HG02870 (cell line): Measurements from ENCODE around the gene UGT1A8.
"Not testable (repeated sequence)": the region's sequence is repeated elsewhere in the genome, so short reads cannot be mapped to it uniquely, and the experiment has no call there.

Source experiments
- ATAC-seq: cut with Tn5 transposase; IDR thresholded peaks from one replicate; pipeline ENCODE4 v1.9.1; 2021; ENCODE audit warnings: mild to moderate bottlenecking, moderate library complexity; ENCODE audit not compliant: unreplicated experiment

The UGT1A8 gene

DNA sequence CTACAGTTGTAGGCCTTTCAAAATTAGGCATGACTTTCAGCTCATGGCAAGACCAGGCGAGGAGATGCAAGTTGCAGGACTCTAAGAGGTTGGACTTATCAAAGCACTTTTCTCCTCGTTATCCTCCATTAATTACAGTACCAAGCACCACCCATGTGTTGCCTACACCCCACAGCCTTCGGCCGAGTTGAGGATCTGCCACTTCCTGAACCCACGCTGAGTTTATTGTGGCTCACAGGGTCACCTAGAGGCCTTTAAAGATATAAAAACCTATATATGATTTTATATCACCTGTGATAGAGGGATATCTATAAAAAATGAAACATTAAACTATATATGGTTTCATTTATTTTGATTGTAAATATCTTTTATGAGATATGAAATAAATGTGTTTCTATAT lies 21.4 kb downstream of the UGT1A8 start:
- ATAC-seq: no peak

DNA sequence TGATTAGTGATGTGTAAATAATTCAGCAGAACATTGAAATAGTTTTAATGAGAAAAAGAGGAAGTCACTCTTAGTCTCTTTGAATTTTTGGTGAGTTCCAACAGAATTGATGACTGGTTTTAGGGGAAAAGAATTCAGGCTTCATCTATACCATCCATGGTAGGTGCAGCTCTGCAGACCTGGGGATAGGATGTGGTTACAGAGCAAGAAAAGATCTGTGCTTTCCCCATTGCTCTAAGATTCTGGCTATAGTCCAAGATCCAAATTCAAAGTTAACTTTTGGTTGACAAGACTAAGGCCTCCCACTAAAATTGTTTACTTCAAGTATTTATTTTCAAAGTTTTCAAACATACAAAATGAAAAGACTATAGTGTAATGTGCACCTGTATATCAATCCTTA lies 22.4 kb downstream of the UGT1A8 start:
- no peak for ATAC-seq

DNA sequence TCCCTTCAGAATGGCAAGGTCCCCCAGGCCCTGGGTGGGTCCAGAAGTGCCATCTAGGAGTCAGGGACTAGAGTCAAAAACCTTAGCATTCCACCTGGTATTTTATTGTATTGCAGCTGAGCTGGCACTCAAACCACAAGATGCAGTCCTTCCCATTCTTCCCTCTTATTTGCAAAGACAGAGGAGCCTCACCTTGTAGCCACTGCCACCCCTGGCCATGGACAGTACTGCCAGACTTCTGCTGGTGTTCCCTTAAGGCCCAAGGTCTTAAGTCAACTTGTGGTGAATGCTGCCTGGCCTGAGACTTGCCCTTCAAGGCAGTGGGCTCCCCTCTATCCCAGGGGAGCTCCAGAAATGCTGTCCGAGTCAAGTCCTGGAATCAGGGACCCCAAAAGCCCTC lies 25.7 kb downstream of the UGT1A8 start:
- ATAC-seq: no peak

DNA sequence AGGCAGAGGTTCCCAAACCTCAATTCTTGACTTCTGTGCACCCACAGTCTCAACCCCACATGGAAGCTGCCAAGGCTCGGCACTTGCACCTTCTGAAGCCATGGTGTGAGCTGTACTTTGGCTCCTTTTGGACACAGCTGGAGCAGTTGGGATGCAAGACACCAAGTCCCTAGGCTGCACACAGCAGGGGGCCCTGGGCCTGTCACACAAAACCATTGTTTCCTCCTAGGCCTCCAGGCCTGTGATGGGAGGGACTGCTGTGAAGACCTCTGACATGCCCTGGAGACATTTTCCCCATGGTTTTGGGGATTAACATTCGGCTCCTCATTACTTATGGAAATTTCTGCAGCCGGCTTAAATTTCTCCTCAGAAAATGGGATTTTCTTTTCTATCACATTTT lies 28.6 kb downstream of the UGT1A8 start:
- ATAC-seq: not testable (repeated sequence)

DNA sequence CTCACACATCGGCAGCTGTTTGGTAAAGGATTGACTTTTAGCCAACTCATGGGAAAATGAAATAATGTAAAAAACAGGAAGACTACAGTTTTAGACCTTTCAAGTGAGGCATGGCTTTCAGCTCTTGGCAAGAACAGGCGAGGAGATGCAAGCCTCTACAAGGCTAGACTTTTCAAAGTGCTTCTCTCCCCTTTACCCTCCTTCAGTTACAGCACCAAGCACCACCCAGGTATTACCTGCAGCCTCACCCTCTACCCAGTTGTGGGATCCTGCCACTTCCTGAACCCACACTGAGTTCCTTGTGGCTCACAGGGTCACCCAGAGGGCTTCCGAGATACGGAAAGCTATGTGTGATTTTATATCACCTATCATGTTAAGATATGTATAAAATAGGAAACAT lies 33.5 kb downstream of the UGT1A8 start:
- no peak for ATAC-seq

DNA sequence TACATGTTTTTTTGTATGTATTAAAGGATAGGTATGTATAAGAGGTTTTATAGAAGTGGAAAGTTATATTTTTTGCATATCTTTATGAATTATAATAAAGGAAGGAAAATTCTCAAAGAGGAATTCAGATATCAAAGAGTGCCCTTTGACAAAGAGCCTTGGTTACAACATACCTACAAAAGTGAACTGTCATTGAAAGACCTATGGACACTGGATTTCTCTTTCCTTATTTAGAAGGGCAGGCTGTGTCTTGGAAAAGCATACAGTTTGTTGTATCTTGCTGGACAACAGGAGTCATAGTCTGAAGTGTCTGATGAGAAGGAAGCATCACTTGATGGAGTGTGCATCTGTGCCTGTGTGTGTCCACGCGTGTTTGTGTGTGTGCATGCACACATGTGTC lies 34.0 kb downstream of the UGT1A8 start:
- ATAC-seq: no peak

DNA sequence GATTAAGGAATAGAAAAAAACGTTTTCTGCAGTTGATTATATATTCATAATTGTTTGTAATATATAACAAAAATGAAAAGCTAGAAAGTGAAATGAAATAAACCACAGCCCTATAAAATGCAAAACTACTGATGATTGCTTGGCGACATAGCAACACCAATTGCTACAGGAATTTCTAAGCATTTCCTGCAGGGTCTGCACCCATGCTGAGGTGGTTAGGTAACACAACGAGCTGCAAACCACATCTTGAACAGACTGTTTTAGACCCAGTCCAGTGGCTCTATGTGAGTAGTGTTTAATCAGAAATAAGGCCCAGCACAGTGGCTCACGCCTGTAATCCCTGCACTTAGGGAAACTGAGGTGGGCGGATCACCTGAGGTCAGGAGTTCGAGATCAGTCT lies 37.1 kb downstream of the UGT1A8 start:
- ATAC-seq: no peak

DNA sequence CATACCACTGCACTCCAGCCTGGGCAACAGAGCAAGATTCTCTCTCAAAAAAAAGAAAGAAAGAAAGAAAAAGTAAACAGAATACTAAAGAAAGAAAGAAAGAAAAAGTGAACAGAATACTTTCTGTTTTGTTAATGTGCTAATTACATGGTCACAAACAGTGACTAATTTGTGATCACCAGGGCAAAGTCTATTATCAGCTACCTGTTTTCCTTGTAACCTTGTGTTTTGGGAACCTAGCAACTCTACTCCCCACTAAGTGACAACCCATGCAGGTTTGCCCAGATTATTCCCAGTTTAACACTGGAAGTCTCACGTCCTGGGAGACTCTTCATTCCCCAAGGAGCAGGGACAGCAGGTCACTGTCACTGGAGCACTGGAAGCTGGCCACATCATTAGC lies 37.6 kb downstream of the UGT1A8 start:
- ATAC-seq: no peak

DNA sequence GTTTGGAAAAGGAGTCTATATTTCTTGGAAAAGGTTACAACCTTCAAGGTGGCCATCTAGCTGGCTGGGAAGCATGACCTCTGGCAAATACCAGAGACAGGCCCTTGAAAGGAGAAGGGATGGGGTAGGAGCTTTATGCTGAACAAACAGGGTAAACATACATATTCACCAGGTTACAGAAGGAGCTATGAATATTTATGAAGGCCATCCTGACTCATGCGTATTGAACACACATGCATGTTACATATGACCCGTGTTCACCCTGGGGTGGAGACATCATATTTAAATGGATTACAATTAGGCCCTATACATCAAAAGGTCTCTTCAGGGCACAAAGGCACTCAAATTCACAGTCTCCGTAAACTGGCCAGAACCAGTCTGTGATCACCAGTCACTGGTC lies 38.5 kb downstream of the UGT1A8 start:
- ATAC-seq: not testable (repeated sequence)

DNA sequence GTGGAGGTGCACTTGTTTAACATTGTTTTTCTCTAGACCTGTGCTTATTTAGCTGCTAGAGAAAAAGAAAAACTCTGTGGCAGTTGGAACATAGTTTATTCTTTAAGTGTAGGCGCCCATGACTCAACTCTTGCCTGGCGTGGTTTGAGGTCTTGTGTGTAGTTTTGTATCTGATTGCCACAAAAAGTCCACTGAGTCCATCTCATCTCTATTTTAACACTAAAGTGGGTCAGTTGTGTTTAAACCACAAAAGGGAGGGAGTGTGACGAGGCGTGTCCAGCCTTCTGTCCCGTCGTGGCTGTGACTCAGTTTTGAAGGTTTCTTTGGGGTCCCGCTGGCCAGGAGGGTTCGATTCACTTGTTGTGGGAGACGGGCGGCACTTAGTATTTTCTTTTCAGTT lies 39.0 kb downstream of the UGT1A8 start:
- ATAC-seq: no peak

DNA sequence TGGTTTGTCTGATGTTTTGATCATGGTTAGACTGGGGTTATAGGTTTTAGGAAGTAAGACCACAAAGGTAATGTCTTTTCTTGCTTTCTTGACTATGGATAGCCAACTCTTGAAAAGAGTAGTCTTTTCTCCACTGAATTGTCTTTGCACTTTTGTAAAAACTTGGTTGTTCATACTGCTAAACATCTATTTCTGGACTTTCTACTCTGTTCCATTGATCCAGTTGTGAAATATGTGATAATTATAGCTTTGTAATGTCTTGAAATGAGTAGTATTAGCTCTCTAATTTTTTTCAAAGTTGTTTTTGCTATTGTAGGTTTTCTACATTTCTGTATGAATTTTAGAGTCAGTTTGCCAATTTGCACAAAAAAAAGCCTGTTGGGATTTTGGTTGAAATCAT lies 41.2 kb downstream of the UGT1A8 start:
- ATAC-seq: no peak

DNA sequence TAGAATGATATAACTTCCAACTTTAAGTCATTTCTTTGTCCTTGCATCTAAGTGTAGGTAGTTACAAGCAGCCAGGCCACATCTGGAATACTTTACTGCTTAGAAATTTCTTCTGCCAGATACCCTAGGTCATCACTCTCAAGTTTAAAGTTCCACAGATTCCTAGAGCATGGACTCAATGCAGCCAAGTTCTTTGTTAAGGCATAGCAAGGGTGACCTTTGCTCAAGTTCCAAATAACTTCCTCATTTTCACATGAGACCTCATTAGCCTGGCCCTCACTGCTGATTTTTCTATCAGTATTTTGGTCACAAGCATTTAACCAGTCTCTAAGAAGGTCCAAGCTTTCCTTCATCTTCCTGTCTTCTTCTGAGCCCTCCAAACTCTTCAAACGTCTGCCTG lies 46.5 kb downstream of the UGT1A8 start:
- ATAC-seq: no peak

DNA sequence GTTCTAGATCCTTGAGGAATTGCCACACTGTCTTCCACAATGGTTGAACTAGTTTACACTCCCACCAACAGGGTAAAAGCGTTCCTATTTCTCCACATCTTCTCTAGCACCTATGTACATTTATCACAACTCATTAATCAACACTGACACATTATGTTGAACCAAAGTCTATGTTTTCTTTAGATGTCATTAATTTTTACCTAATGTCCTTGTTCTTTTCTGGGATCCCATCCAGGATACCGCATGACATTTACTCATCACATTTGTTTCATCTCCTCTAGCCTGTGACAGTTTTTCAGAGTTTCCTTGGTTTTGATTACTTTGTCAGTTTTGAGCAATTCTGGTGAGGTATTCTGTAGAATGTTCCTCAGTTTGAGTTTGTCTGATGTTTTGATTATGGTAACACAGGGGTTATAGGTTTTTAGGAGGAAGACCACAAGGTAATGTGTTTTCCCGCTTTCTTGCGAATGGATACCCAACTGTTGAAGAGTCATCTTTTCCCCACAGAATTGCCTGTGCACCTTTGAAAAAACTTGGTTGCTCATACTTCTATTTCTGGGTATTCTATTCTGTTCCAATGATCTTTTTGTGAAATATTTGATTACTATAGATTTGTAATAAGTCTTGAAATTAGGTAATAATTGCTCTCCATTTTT lies 51.3 kb downstream of the UGT1A8 start:
- no peak for ATAC-seq

DNA sequence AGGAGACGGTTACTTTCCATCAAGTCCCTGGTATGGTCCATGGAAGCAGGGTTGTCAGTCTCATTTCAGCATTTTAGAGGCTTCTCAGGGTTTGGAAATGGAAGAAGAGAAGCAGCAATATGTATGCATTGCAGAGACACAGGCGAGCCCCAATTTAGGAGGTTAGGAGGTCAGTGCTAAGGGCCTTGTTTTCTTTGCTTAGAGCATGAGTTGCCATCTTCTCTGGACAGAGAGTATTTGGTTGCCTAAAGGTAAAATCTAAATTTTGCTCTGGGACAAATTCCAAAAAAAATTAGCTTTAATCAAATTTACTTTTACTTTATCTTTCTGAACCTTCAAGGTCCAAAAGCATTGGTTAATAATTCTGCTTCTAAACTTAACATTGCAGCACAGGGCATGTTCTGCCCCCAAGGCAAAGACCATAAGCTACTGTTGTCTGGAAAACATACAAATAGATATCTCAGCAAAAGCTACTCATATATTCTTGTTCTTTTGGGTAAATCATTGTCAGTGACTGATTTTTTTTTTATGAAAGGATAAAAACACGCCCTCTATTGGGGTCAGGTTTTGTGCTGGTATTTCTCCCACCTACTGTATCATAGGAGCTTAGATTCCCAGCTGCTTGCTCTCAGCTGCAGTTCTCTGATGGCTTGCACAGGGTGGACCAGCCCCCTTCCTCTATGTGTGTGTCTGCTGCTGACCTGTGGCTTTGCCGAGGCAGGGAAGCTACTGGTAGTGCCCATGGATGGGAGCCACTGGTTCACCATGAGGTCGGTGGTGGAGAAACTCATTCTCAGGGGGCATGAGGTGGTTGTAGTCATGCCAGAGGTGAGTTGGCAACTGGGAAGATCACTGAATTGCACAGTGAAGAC lies 54.1 kb downstream of the UGT1A8 start, which contains the start of gene UGT1A9:
Gene UGT1A9 (plus strand): TSS at position 609 of the 872 bp plus-strand sequence. CDS start 37 bp downstream, at position 646.
- no peak for ATAC-seq

DNA sequence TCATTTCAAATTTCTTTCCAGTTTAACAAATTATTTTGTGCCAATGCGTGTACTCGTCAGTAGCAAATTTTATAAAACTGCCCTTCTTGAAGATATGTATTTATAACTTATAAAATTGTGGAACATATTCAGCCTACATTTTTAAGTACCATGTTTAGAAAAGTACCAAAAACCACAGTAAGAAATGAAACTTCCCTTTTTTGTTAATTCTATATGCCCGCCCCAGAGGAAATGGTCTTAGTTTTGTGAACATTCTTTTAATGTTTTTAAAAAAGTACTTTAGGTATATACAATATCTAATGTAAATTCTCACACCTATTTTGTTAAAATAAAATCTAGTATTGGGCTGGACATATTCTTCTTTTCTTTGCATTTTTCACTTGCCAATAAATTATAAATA lies 55.5 kb downstream of the UGT1A8 start:
- ATAC-seq: no peak

DNA sequence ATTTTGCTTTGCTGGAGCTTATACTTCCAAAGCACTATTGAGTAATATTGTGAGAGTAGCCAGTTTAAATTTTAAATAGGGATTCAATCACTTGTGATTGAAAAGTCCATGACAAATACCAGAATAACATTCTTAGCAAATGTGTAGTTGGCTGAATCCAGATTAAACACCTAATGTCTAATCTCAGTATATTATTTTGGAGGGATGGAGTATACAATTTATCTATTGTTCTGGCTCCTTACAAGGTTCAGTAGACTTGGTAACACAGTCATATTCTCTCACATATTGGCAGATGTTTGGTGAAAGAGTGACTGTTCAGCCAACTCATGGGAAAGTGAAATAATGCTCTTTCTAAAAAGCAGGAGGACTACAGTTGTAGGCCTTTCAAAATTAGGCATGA lies 56.5 kb downstream of the UGT1A8 start:
- ATAC-seq: no peak

DNA sequence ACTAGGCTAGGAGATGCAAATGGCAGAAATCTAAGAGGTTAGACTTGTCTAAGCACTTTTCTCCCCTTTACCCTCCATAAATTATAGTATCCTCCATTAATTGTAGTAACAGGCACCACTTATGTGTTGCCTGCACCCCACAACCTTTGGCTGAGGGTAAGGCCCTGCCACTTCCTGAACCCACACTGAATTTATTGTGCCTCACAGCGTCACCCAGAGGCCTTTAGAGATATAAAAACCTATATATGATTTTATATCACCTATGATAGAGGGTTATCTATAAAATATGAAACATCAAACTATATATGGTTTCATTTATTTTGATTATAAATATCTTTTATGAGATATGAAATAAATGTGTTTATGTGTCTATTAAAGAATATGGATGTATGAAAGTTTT lies 56.9 kb downstream of the UGT1A8 start:
- ATAC-seq: no peak

DNA sequence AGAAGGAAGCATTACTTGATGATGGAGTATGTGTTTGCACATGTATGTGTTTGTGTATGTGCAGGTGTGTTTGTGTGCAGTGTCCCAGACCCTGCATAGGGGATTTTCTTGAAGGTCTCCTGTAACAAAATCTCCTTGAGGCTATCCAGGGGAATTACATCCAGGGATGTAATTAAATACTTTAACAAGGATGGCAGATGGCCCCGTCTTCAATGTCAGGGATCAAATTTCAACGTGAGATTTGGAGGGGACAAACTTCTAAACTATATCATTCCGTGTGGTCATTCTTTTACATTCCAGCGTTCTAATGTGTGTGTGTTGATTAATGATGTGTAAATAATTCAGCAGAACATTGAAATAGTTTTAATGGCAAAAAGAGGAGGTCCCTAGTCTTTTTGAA lies 57.6 kb downstream of the UGT1A8 start:
- ATAC-seq: no peak

DNA sequence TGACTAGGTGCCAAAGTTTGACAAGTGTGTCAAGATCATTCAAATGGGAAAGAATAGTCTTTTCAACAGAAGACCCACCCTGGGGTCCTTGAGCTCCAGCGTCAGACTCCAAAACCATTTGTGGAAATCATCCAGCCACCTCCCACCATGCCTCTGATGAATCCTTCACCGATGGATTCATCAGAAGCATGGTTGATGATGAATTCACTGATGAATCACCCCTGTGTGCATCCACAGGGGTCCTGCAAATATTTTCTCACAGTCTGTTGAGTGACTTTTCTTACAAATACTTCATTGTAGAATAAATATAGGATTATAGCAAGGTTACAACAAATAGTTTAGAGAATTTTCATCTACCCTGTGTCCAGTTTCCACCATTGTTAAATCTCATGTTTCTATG lies 58.6 kb downstream of the UGT1A8 start:
- ATAC-seq: no peak

DNA sequence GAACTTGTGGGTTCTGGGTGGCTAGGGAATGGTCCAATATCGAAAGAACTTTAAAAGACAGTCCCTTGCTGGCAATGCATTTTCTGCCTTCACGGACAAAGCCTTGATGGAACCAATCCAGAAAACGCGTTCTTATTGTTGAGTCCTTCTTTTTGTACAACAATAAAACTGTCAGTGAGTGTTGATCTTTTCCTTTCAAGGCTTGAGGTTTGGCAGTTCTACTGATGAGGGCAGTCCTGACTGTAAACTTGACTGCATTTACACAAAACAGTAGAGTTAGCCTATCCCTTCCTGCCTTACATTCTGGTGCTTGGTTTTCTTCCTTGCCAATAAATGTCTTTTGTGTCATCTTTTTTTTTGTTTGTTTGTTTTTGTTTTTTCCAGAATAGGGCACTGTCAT lies 61.8 kb downstream of the UGT1A8 start:
- ATAC-seq: no peak

DNA sequence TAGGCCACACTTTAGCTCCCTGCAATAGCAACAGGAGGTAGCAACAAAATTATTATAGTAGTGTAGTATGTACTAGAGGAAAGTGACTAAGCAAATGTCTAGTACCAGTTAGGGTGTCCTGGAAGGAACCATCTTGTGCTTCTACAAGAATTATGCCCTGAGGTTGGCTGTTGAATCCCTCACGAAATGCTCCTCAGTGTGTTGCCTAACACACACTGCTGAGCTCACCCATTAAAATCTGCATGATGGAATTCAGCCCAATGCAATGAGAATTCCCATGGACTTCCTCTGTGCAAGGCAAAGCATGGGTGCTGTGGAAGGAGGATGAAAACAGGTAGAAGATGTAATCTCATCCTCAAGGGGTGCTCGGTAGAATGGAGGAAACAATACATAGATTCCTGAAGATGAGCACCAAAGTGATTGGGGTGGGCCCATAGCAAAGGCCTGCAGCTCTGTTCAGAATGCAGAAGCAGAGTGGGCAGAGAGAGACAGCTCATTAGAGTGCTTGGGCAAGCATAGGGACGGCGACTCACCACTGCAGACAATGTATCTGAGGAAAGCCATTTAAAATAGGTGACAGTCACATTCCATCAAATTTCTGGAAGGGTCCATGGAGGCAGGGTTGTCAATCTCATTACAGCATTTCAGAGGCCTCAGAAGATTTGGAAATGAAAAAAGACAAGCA lies 63.1 kb downstream of the UGT1A8 start:
- ATAC-seq: no peak
